NCI-H82 treated with DMSO at 0.1 percent for 48 hours (cell line): Measurements from ENCODE around the gene TNS3.
A peak's percentile ranks its signal among the peaks of the same experiment; 100 is the strongest.

Source experiments
- DNase-seq: peaks from one replicate; lab custom pipeline; 2025; ENCODE audit not compliant: unreplicated experiment; lab: John Stamatoyannopoulos, UW

The TNS3 gene

GRCh38 chr7:47508389-47509380 is 73.2 kb downstream of the TNS3 start:
- no peak for DNase-seq

- no peak for DNase-seq
Measured at GRCh38 chr7:47507522-47507921, 74.4 kb downstream of the TNS3 start.

GRCh38 chr7:47506382-47507339 is 75.2 kb downstream of the TNS3 start:
- no peak for DNase-seq

GRCh38 chr7:47505312-47506007 is 76.5 kb downstream of the TNS3 start:
- no peak for DNase-seq

GRCh38 chr7:47504551-47505311 is 77.2 kb downstream of the TNS3 start:
- no peak for DNase-seq

GRCh38 chr7:47503281-47503680 is 78.6 kb downstream of the TNS3 start:
- no peak for DNase-seq

- no peak for DNase-seq
Measured at GRCh38 chr7:47502240-47502877, 79.6 kb downstream of the TNS3 start.

- DNase-seq, result no peak
Measured at GRCh38 chr7:47501406-47501805, 80.5 kb downstream of the TNS3 start.

GRCh38 chr7:47500103-47500563 is 81.8 kb downstream of the TNS3 start:
- DNase-seq, result no peak

GRCh38 chr7:47498229-47499056 is 83.5 kb downstream of the TNS3 start:
- no peak for DNase-seq

GRCh38 chr7:47497367-47498096 is 84.4 kb downstream of the TNS3 start:
- no peak for DNase-seq

- no peak for DNase-seq
Measured at GRCh38 chr7:47496666-47497065, 85.2 kb downstream of the TNS3 start.

GRCh38 chr7:47496056-47496665 is 85.8 kb downstream of the TNS3 start:
- DNase-seq, result peak; percentile 56

- DNase-seq, result no peak
Measured at GRCh38 chr7:47493976-47494911, 87.7 kb downstream of the TNS3 start.

GRCh38 chr7:47492716-47493325 is 89.1 kb downstream of the TNS3 start:
- DNase-seq, result no peak
